IMR-90 (cell line): Measurements from ENCODE around the gene CNTN5. TPM values are rescaled to one million over a fixed set of nuclear protein-coding genes. Genes with fewer than 3 reads are reported as not detected.

Source experiments
- ATAC-seq: fragments of 200-7000 bp; cut with Tn5 transposase; 2 replicates; pipeline ENCODE4 v1.9.1; 2020; ENCODE audit warnings: low read depth, mild to moderate bottlenecking, moderate library complexity
- BruUV-seq: library from RNA; stranded (reverse); fragments of 400-500 nt; replicated peaks from 2 replicates; lab custom pipeline; 2021; lab: Mats Ljungman, UMichigan
- CTCF ChIA-PET: fragments of 300-600 bp; formaldehyde crosslinking; extraction: SDS; loops from one replicate; lab custom pipeline; 2021; ENCODE audit warnings: antibody characterized with exemption; lab: Yijun Ruan, JAX
- POLR2A ChIA-PET: fragments of 300-600 bp; sonication (Branson Sonifier 250); formaldehyde crosslinking; loops from one replicate; lab custom pipeline; 2022; ENCODE audit warnings: antibody characterized with exemption; ENCODE audit not compliant: unreplicated experiment; lab: Charles Lee
- DNase-seq: peaks from one replicate; pipeline ENCODE4 v3.0.0; 2013
- H2AFZ ChIP-seq: replicated peaks from 2 replicates; pipeline ENCODE3; 2013; ENCODE audit warnings: low read length, mild to moderate bottlenecking; ENCODE audit not compliant: poor library complexity
- H2AK5ac ChIP-seq: 2 replicates; pipeline ENCODE4 v1.6.1; 2013; ENCODE audit warnings: low read depth, low read length, inconsistent platforms
- H2AK9ac ChIP-seq: replicated peaks from 2 replicates; pipeline ENCODE3; 2013; ENCODE audit warnings: mild to moderate bottlenecking, low read depth, low read length, moderate library complexity; ENCODE audit not compliant: poor library complexity
- H2BK120ac ChIP-seq: 2 replicates; pipeline ENCODE4 v1.6.1; 2013; ENCODE audit warnings: low read depth, low read length, inconsistent platforms
- H2BK15ac ChIP-seq: 3 replicates; pipeline ENCODE4 v1.6.1; 2013; ENCODE audit warnings: low read depth, low read length, inconsistent platforms
- H2BK20ac ChIP-seq: 2 replicates; pipeline ENCODE4 v1.6.1; 2013; ENCODE audit warnings: low read depth, mild to moderate bottlenecking, inconsistent platforms, low read length, moderate library complexity
- H2BK5ac ChIP-seq: 2 replicates; pipeline ENCODE4 v1.6.1; 2013; ENCODE audit warnings: mild to moderate bottlenecking, low read depth, low read length, inconsistent platforms; ENCODE audit not compliant: poor library complexity, severe bottlenecking
- H3K14ac ChIP-seq: replicated peaks from 2 replicates; pipeline ENCODE4 v1.6.1; 2013; ENCODE audit warnings: low read depth, low read length, inconsistent platforms
- H3K18ac ChIP-seq: 2 replicates; pipeline ENCODE4 v1.6.1; 2013; ENCODE audit warnings: low read depth, low read length, control low read depth
- H3K23ac ChIP-seq: 2 replicates; pipeline ENCODE4 v1.6.1; 2013; ENCODE audit warnings: low read depth, low read length, inconsistent platforms
- H3K27ac ChIP-seq: 2 replicates; pipeline ENCODE4 v1.5.1; 2013; ENCODE audit warnings: mild to moderate bottlenecking, control low read depth, low read length; ENCODE audit not compliant: insufficient read depth
- H3K27me3 ChIP-seq: 2 replicates; pipeline ENCODE4 v1.6.1; 2013; ENCODE audit warnings: low read length; ENCODE audit not compliant: control insufficient read depth, insufficient read depth
- H3K36me3 ChIP-seq: 2 replicates; pipeline ENCODE4 v1.6.1; 2013; ENCODE audit warnings: low read length, mixed read lengths; ENCODE audit not compliant: control insufficient read depth, insufficient read depth
- H3K4ac ChIP-seq: 2 replicates; pipeline ENCODE4 v1.6.1; 2013; ENCODE audit warnings: low read depth, low read length, inconsistent platforms
- H3K4me1 ChIP-seq: 2 replicates; pipeline ENCODE4 v1.6.1; 2013; ENCODE audit warnings: low read length, mixed read lengths; ENCODE audit not compliant: control insufficient read depth, insufficient read depth
- H3K4me2 ChIP-seq: 2 replicates; pipeline ENCODE4 v1.6.1; 2013; ENCODE audit warnings: low read depth, mild to moderate bottlenecking, control low read depth, low read length, moderate library complexity
- H3K4me3 ChIP-seq: 2 replicates; pipeline ENCODE4 v1.5.1; 2013; ENCODE audit warnings: low read depth, mild to moderate bottlenecking, control low read depth, low read length, moderate library complexity; ENCODE audit not compliant: insufficient read depth
- H3K56ac ChIP-seq: 2 replicates; pipeline ENCODE4 v1.6.1; 2013; ENCODE audit warnings: low read length, inconsistent platforms; ENCODE audit not compliant: insufficient read depth; ENCODE audit errors: extremely low read depth
- H3K79me1 ChIP-seq, 2 experiments: 2 replicates each; pipeline ENCODE4 v1.6.1; 2013; ENCODE audit warnings: low read length in 2 of 2, inconsistent platforms in 1 of 2, low read depth in 1 of 2
- H3K9ac ChIP-seq: 2 replicates; pipeline ENCODE4 v1.6.1; 2013; ENCODE audit warnings: low read depth, low read length, control low read depth
- H3K9me1 ChIP-seq: 2 replicates; pipeline ENCODE4 v1.6.1; 2013; ENCODE audit warnings: low read length, inconsistent platforms; ENCODE audit not compliant: insufficient read depth
- H3K9me3 ChIP-seq: 2 replicates; pipeline ENCODE4 v1.6.1; 2013; ENCODE audit warnings: low read length; ENCODE audit not compliant: control insufficient read depth, insufficient read depth
- H4K20me1 ChIP-seq: 2 replicates; pipeline ENCODE4 v1.6.1; 2013; ENCODE audit warnings: low read length, inconsistent platforms; ENCODE audit not compliant: insufficient read depth
- H4K5ac ChIP-seq: 2 replicates; pipeline ENCODE4 v1.6.1; 2013; ENCODE audit warnings: mild to moderate bottlenecking, low read depth, low read length, control low read depth
- H4K8ac ChIP-seq, 2 experiments: 2 replicates each; pipeline ENCODE4 v1.6.1; 2013; ENCODE audit warnings: low read depth in 2 of 2, low read length in 2 of 2, control low read depth in 1 of 2, inconsistent platforms in 1 of 2
- H4K91ac ChIP-seq: 2 replicates; pipeline ENCODE4 v1.6.1; 2013; ENCODE audit warnings: low read depth, low read length, inconsistent platforms; ENCODE audit not compliant: insufficient read depth
- CEBPB ChIP-seq: IDR thresholded peaks from 2 replicates; pipeline ENCODE4 v1.6.1; 2012; ENCODE audit warnings: low read depth, low read length, improper control_type of control experiment
- CHD1 ChIP-seq: IDR thresholded peaks from 2 replicates; pipeline ENCODE4 v1.6.1; 2012; ENCODE audit warnings: low read depth, low read length, improper control_type of control experiment
- FOS ChIP-seq: fragments of 150-350 bp; IDR thresholded peaks from 2 replicates; pipeline ENCODE4 v1.6.1; 2016; ENCODE audit warnings: low read depth, low read length
- MXI1 ChIP-seq: IDR thresholded peaks from 2 replicates; pipeline ENCODE4 v1.6.1; 2012; ENCODE audit warnings: low read depth, mild to moderate bottlenecking, low read length, moderate library complexity, borderline replicate concordance
- POLR2A ChIP-seq: IDR thresholded peaks from 2 replicates; pipeline ENCODE4 v1.6.1; 2012; ENCODE audit warnings: mild to moderate bottlenecking, low read depth, low read length
- RFX5 ChIP-seq: IDR thresholded peaks from 2 replicates; pipeline ENCODE4 v1.8.0; 2012; ENCODE audit warnings: low read depth, mild to moderate bottlenecking, low read length, moderate library complexity
- USF2 ChIP-seq: fragments of 150-350 bp; IDR thresholded peaks from 2 replicates; pipeline ENCODE4 v1.6.1; 2017; ENCODE audit warnings: mild to moderate bottlenecking, antibody characterized with exemption, low read length, low read depth
- WGBS, 2 experiments: methylation state at CpG; one replicate each; pipeline versions ENCODE4 v1.1.5 to v1.1.7; 2013; ENCODE audit warnings: missing lambda C conversion rate in 2 of 2; ENCODE audit not compliant: insufficient read length in 1 of 2; ENCODE audit errors: extremely low coverage in 2 of 2; 5-methylcytosine and 5-hydroxymethylcytosine counted together
- dilution Hi-C: fragments of 300-500 bp; cut with HindIII; formaldehyde crosslinking; loops from one replicate; pipeline ENCODE4 v1.14.3; 2018; ENCODE audit warnings: low sequenced_read_pairs; ENCODE audit not compliant: unreplicated experiment
- in situ Hi-C: fragments of 300-500 bp; cut with MboI; formaldehyde crosslinking; loops from 3 replicates; pipeline ENCODE4 v1.14.3; 2019; ENCODE audit warnings: low sequenced_read_pairs, inconsistent platforms, mixed read lengths
- intact Hi-C: fragments of 100-400 bp; cut with micrococcal nuclease; formaldehyde crosslinking; loops from 2 replicates; pipeline ENCODE4 v1.10.0; 2022
- polyA plus RNA-seq, 3 experiments: library from polyadenylated mRNA; depleted of rRNA; stranded (reverse); fragments of >200 nt; gene quantifications; 2 replicates each; pipeline ENCODE4 v1.2.3, GENCODE V29; 2012; ENCODE audit warnings: low replicate concordance in 1 of 3
- total RNA-seq: library from RNA; depleted of rRNA; stranded (reverse); fragments of >200 nt; gene quantifications from 2 replicates; pipeline ENCODE4 v1.2.3, GENCODE V29; 2012
- TF ChIP-seq, protein P1 (sequence below): conservative IDR thresholded peaks from 2 replicates; pipeline ENCODE4 v1.5.1; 2012; ENCODE audit warnings: mild to moderate bottlenecking, low read depth, low read length, improper control_type of control experiment

CNTN5 gene
- total and polyA plus RNA-seq, 2 of the 4 experiments (the other 2 are of a cell fraction), result not detected

DNA sequence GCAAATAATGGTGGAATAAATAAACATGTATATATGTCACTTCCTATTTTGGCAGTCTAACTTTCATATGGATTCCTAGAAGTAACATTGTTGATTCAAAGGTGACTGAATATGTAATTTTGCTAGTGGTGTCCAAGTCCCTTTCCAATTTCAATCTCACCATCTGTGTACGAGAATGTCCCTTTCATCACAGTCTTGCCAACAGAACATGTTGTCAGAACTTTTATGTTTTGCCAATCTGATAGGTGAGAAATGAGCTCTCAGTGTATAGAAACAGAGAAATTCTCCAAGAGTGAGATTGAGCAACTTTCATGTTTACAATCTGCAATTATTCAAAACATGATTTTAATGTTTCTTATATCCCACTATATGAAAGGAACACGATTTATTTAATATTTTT, 167.5 kb downstream of the CNTN5 start:
- Histone ChIP-seq H3K18ac (no peak overlapping the region), H3K79me1 (no peaks in the 10 kb centered on the region), H3K14ac (no peak overlapping the region), H3K23ac (no peak overlapping the region), H3K9me3 (no peaks in the 10 kb centered on the region), H2BK5ac (no peak overlapping the region), H3K27ac (no peak overlapping the region), H2AK5ac (no peak overlapping the region), H4K5ac (no peak overlapping the region), H3K56ac (no peak overlapping the region), H2BK120ac (no peak overlapping the region), H3K27me3 (no peaks in the 10 kb centered on the region), H2BK20ac (no peak overlapping the region), H4K8ac (no peak overlapping the region), H3K4ac (no peak overlapping the region), H4K91ac (no peak overlapping the region), H3K36me3 (no peaks in the 10 kb centered on the region), H3K4me3 (no peak overlapping the region), H2AFZ (no peak overlapping the region), H3K9ac (no peak overlapping the region), H4K20me1 (no peaks in the 10 kb centered on the region), H3K4me1 (no peaks in the 10 kb centered on the region), H2BK15ac (no peak overlapping the region), H3K9me1 (no peaks in the 10 kb centered on the region), H2AK9ac (no peak overlapping the region), H3K4me2 (no peak overlapping the region)
- dilution Hi-C loops (no loop called here), in situ Hi-C loops (no loop called here), intact Hi-C loops (no loop called here)
- TF ChIP-seq, protein P1, sequence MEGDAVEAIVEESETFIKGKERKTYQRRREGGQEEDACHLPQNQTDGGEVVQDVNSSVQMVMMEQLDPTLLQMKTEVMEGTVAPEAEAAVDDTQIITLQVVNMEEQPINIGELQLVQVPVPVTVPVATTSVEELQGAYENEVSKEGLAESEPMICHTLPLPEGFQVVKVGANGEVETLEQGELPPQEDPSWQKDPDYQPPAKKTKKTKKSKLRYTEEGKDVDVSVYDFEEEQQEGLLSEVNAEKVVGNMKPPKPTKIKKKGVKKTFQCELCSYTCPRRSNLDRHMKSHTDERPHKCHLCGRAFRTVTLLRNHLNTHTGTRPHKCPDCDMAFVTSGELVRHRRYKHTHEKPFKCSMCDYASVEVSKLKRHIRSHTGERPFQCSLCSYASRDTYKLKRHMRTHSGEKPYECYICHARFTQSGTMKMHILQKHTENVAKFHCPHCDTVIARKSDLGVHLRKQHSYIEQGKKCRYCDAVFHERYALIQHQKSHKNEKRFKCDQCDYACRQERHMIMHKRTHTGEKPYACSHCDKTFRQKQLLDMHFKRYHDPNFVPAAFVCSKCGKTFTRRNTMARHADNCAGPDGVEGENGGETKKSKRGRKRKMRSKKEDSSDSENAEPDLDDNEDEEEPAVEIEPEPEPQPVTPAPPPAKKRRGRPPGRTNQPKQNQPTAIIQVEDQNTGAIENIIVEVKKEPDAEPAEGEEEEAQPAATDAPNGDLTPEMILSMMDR, result no peak
- TF ChIP-seq CEBPB (no peak), USF2 (no peak), RFX5 (no peak), CHD1 (no peak), MXI1 (no peak), POLR2A (no peak), FOS (no peak)
- ATAC-seq (no peak), DNase-seq (no peak)
- WGBS, 2 experiments, result no CpG with 5 or more reads among the region's 2 CpGs
- ChIA-PET CTCF (no interaction called here), POLR2A (no interaction called here)
- BruUV-seq, result no TSS peak
